GM20431 (cell line): ENCODE measurements around the gene MCRIP2.

Experiments used
- in situ Hi-C: fragments of 300-500 bp; cut with MseI, MboI; formaldehyde crosslinking; loops from one replicate; pipeline ENCODE4 v1.15.0; 2020; ENCODE audit warnings: low sequenced_read_pairs; ENCODE audit not compliant: unreplicated experiment

Gene MCRIP2

DNA sequence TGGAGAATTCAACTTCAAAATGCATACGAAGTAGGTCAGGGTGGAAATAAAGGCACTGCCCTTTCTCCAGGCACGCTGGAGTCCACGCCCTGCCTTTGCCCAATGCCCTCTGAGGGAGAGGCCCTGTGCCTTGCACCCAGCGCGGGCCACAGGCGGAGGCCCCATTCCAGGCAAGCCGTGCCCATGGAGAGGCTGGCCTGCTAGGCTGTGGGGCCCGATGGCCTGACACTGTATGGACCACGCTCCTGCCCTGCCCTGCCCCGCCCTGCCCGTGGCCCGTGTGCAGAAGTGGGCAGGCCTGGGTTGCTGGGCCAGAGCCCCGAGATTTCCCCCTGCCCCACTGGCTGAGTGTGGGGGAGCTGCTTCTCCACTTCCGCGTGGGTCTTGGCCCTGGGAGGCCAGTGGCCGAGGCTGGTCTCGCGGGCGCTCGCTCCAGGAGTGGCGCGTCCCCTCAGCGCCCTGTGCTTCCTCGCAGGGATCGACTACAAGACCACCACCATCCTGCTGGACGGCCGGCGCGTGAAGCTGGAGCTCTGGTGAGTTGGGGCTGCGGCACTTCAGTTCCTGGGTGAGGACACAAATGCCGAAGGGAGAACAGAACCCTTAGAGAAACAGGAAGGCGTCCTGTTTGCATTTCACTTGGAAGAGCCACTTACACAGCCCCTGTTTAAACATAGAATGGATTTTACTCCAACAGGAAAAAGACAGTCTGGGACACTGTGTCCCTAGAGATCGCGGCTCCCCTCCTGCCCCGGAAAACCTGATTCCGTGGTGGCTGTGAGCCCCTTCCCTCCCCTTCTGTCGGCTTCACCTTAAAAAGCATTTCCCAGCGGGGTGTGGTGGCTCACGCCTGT is 24.7 kb upstream of the MCRIP2 start:
- in situ Hi-C loops: no loop called here

DNA sequence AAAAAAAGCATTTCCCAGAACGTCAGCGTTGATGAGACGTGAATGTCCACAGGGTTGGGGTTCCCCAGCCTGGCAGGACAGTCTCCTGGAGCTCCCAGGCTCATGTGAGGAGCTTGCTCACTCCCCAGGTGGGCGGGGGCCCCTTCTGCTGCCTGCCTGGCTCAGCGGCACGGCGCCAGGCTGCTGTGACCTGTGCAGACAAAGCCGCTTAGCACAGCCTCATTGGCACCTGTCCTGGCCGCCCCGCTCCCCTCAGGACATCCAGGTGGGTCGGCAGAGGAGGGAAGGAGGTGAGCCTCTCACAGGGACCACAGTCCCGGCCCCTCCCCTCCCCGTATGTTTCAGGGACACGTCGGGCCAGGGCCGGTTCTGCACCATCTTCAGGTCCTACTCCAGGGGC is 23.8 kb upstream of the MCRIP2 start:
- in situ Hi-C loops: no loop called here

DNA sequence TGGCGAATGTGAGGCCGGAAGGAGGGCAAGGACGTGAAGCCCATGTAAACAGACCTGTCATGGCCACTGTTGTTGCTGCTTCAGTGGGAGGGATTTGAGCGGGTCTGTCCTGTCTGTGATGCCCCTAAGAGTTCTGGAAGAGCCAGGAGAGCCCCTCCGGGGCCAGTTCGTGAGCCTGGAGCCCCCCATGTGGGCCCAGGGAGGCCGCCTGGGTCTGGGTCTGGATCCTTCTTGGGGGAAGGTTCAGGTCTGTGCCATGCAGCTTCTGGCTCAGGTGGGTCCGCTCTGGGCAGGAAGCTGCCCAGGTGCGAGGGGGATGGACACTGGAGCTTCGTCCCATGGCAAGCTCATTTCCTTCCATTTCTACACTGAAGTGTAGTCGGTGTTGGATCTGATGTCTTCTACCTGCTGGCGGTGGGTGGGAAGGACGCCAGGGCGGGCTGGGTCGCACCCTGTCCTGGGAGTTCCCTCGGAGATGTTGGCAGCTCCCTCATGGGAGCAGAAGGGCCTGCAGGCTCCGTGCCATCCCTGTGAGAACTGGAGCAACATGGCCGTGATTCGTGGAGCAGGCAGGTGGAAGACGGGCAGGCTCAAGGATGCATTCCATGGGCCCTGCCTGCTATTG is 22.0 kb upstream of the MCRIP2 start:
- in situ Hi-C loops: no loop called here

DNA sequence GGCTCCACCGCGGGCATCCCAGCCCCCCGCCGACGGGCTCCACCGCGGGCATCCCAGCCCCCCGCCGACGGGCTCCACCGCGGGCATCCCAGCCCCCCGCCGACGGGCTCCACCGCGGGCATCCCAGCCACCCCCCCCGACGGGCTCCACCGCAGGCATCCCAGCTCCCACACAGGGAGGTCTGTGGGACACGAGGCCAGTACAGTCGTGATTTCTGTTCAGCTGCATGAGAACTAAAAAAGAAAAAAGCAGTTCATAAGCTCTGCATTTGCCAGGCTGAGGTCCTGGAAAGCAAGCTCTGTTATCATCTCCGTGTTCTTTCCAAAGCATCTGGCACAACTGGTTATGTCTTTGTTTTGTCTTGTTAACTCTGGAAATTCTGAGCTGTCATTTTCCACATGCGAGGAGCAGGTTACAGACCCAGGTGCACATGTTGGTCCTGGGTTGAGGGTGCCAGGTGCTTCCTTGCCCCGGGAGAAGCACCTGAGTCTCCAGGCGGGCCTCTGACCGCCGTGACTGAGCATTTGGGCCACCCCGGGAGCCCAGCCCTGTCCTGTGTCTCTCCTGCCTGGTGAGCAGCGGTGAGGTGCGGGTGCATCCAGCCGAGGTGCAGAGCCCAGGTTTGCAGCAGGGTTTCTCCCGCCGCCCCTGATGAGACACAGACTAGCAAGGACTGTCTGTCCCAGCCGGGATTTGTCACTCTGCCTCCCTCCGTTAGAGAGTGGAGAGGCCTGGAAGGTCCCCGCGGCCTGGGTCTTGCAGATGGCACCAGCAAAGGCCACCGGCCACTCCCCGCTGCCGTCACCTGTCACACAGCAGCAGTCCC is 20.7 kb upstream of the MCRIP2 start:
- in situ Hi-C loops: no loop called here

DNA sequence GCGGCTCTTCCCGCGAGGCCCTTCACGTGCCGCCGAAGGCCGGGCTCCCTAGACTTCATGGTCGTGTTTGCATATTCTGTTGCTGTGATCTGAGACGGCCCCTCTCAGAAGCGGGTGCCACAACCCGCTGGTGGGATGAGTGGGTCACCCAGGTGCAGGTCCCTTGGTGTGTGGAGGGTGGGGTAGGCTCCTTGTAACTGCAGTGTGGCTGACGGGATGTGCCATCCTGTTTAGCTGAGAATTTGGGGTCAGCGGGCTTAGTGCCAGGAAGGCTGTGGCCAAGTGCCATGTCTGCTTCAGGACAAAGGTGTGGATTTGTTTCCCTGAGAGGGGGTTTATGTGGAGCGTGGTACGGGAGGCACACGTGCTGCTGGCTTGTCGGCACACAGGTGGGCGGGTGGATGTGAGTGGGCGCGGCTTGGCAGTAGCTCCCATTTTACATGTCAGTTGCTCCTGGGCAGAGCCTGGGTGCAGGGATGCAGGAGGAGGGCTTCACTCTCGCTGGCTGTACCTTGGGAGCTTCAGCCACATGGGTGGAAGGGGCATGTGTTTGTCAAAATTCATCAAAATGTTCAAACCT is 20.0 kb upstream of the MCRIP2 start:
- in situ Hi-C loops: no loop called here

DNA sequence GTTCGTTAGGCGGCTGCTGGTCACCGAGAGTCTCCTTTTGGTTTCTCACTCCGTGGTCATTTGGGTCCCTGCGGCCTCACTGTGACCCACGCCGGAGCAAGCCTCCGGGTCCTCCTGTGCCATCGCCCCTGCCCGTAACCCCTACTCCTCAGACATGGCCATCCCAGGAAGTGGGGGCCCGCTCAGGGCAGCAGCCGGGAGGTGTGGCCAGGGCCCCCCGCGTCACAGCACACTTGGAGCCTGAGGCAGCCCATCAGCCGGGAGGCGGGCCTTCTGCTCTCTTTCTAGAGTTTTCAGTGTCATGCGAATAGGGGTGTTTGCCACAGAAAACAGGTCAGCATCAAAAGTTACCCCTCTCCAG is 18.7 kb upstream of the MCRIP2 start:
- in situ Hi-C loops: no loop called here

DNA sequence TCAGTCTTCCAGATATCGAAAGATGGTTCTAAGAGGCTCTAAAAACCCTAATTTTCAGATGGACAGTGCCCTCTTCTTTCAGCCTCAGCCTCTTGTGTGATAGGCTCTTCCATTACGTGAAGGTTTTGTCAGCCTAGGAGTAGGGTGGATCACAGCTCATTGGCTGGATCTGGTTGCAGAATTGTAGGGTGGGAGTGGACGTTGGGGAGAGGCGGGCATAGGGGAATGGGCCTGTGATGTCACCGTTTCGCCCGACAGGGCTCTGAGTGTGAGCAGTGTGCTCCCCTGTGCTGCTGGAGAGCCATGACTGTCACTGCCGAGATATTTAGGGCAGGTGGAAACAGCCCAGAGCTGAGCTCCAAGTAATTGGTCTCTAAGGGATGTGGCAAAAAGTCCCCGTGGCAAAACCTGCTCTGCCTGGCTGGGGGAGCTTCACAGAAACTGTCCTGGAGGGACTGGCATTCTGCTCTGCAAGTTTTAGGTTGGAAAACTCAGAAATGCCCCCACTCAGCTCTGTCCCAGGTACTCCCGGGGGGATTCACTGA is 17.0 kb upstream of the MCRIP2 start:
- in situ Hi-C loops: no loop called here

DNA sequence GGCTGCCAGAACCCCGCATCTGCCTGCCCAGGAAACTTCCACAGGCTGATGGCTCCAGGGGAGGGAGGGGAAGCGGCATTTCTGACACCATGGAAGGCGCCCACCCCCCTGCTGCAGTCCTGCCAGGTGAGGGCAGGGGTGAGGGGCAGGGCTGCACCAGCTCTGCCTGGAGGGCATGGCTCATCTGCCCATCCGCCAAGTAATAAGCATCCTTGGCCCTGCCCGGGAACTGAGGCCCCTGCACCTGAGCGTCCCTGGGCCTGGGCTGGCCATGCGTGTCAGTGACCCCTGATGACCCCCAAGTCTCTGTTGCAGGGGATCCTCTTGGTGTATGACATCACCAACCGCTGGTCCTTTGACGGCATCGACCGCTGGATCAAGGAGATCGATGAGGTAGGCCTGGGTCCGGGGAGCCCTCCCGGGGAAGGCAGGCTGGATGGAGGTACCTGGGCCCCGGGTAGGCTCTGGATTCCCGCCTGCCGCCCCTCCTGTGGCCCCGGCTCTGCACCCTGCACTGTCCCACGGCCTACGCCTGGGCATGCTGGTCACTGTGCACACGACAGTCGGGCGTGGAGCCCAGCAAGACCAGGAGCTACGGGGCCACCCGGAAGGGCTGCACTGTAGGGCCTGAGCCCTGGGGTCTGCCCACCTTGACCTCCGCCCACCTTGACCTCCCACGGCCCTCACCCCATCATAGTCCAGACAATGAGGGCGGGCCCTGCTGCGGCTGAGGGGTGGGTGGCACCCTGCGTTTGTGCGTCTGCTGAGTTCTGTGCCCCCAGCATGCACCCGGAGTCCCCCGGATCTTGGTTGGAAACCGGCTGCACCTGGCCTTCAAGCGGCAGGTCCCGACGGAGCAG is 16.3 kb upstream of the MCRIP2 start:
- in situ Hi-C loops: no loop called here

DNA sequence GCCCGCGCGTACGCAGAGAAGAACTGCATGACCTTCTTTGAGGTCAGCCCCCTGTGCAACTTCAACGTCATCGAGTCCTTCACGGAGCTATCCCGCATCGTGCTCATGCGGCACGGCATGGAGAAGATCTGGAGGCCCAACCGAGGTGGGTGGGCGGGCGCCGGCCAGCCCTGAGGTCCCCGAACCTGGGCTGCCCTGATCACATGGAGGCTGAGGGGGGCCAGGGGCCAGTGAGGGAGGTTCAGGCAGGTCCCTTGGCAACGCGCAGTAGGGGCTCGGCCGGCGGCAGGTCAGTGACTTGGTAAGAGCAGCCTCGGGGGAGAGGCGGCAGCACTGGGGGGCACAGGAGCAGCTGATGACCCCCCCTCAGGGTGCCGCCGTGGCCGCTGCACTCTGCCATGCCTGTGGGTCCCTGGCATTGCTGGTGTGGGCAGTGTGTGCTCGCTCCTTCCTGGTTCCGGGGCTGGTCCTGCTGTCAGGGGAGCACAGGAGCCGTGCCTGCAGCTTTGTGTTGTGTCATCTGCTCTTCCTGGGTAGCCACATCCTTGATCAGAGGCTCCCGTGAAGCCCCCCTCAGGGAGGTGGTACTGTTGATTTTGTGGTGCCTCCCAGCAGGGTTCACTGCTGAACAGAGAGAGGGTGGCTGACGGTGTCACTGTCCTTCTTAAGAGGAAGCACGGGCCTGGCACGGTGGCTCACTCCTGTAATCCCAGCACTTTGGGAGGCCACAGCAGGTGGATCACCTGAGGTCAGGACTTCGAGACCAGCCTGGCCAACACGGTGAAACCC is 15.5 kb upstream of the MCRIP2 start:
- in situ Hi-C loops: no loop called here

DNA sequence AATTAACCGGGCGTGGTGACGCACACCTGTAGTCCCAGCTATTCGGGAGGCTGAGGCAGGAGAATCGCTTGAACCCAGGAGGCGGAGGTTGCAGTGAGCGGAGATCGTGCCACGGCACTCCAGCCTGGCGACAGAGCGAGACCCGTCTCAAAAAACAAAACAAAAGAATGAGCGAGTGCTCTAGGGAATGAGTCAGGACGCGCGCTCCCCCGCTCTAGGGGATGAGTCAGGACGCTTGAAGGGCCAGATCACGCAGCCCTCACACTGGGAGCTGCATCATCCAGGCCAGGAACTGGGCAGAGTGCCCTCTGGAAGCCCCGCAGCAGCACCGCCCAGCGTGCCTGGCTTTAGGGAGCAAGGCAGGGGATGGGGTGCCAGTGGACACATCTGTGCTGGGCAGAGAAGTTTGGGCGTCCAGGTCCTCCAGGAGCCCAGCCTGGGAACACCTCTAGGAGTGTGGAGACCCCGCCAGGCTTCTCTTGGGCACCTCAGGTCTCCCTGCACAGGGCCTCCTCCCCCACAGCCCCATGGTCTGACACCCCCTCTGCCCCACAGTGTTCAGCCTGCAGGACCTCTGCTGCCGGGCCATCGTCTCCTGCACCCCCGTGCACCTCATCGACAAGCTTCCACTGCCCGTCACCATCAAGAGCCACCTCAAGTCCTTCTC is 14.7 kb upstream of the MCRIP2 start:
- in situ Hi-C loops: no loop called here

DNA sequence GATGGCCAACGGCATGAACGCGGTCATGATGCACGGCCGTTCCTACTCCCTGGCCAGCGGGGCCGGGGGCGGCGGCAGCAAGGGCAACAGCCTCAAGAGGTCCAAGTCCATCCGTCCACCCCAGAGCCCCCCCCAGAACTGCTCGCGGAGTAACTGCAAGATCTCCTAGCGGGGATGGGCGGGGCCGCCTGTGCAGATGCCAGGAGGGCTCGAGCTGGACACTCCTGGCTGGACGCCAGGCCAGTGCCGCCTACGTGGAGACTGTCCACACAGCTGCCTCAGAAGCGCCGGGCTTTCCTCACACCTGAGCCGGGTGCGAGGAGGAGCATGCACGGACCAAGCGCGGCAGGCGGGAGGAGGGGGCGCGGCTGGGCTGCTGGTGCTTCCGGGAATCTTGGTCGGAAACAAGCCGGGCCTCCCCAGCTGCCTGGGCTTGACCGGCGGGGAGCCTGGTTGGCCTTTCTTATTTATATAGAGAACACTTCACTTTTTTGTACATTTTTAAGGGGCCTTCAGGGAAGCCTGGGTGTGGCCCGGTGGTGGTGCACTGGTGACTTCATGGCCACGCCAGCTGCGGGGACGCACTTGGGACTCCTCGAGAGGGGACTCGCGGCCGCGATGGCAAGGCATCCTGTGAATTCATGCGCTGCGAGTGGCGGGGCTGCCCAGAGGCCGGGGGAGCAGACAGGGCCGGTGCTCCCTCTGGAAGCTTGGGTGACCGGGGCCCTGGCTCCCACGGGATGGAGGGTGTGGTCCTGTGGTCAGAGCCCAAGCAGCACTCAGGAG is 14.0 kb upstream of the MCRIP2 start:
- in situ Hi-C loops: no loop called here

DNA sequence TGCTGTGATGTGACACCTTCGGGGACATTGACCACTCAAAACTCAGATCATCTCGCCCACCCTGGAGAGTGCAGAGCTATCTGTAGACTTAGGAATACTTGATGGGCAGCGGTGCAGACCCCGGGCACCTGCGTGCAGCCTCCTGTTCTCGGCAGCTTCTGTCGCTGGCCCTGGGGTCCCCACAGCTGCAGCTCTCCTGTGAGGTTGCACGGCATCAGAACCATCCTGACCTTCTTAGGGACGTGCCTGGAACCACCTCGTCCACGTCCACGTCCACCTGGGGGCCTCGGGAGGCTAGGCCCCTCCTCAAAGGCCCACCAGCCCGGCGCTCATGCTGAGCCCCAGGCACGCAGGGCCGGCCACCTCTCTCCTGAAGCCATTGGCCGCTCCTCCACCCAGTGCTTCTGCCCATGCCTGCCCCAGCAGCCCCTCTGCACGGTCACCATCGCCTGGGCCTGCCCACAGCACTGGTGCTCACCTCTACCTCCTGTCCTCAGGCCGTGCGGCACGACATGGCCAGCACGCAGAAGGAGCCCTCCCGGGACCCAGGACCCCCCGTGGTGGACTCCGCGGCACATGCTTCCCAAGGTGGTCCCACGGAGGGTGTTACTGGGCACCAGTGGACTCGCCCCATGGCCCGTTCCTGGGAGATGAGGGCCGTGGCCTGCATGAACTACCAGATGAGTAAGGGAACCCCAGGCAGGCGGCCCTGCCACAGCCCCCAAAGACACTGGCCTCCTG is 13.1 kb upstream of the MCRIP2 start:
- in situ Hi-C loops: no loop called here

DNA sequence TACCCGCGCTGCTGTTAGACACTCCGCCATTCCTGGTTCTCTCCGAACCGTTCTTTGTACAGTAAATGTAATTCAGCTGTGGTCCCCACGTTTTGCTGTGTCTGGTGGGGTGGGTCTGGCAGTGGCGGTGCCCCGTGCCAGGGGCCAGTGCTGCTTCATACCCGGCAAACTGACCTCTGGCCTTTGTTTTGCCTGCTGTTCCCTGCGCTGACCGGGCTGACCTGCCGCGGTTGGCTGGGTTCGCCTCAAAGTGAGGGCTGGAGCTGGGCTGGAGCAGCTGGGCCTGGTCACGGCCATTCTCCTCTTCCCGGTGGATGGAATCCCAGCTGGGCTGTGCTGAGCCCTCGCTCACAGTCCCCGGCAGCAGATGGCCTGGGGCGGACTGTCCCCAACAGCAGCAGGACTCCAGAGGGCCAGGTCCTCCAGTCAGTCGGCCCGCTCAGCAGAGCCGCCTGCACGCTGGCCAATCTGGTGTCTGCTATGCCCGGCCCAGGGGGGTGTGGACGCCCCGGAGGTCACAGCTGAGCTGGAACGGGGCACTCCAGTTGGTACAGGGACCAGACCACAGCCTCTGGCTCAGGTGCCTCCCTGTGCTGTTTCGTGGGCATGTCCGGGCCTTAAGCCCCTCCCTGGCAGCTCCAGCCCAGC is 12.3 kb upstream of the MCRIP2 start:
- in situ Hi-C loops: no loop called here

DNA sequence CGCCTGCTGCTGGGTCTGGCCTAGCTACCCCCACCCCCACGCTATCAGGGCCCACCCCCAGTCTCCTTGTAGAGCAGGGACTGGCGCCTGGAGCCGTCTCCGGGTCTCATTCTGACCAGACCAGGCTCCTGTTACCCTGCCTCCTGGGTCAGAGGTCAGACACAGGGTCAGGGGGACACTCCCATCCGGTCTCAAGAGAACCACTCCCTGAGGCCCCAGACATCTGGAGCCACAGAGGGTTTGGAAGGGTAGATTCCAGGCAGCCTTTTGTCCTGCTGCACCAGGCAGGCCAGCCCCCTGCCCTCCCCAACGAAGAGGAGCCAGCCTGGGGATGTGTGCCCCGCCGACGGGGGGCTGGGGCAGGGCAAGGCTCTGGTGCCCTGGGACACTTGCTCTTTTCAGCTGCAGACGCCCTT is 11.8 kb upstream of the MCRIP2 start:
- in situ Hi-C loops: no loop called here

DNA sequence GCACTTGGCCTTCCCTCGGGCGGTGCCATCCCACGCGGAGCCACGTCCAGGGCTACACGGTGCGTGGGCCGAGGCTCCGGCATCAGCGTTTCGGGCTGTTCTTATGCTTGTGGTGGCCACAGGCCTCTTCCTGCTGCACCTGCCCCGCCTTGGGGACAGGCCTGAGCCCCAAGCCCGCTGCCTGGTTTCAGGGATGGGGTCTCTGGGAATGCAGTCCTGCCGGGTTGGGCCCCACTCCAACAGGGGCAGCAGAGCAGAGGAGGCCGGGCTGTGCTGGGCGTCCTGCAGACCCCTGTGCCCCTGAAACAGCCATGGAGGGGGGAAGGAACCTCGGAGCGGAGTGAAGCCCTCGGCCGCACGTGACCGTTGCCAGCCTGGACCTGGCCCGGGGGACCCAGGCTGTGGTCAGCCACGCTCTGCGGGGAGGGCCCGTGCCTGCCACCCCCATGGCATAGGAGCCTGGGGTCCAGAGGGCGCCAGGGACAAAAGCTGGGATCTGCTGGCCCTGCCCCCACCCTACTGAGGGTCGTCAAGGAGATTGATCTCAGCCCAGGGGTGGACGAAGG is 11.3 kb upstream of the MCRIP2 start:
- in situ Hi-C loops: no loop called here

DNA sequence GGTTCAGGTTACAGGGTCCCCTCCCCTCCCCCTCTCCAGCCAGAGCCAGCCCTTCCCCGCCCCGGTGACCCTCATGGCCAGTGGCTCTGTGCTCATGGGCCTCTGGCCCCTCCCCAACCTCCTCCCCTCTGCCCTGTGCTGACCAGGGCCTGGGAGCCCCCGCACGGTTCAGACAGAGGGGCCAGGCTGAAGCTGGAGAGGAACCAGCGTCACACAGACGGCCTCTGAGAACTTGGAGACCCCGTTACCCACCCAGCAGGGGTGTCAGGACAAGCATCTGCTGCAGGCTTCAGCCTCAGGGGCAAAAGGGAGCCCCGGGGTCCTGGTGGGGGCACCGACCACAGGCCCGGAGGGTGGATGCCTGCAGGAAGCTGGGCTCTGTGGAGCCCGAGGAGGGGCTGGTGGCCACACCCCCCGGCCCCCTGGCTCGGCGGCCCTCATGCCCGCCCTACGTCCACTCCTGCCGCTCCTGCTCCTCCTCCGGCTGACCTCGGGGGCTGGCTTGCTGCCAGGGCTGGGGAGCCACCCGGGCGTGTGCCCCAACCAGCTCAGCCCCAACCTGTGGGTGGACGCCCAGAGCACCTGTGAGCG is 10.7 kb upstream of the MCRIP2 start, which contains the start of gene WFIKKN1:
Gene WFIKKN1 (plus strand): TSS at position 171 of the 591 bp plus-strand sequence. CDS start 269 bp downstream, at position 440.
- in situ Hi-C loops: no loop called here
